DOHH2 (cell line): ENCODE results near the gene TLNRD1.

ENCODE experiments used
- EZH2phosphoT487 ChIP-seq: fragments of 200-600 bp; sonication (generic); IDR thresholded peaks from 2 replicates; pipeline ENCODE4 v1.6.1; 2017; ENCODE audit warnings: borderline replicate concordance, mild to moderate bottlenecking, antibody characterized with exemption, low read length, moderate library complexity, mixed read lengths
- TF ChIP-seq, protein P1 (sequence below): fragments of 200-600 bp; sonication (generic); IDR thresholded peaks from one replicate; pipeline ENCODE4 v1.5.1; 2014; ENCODE audit warnings: antibody characterized with exemption, mild to moderate bottlenecking, low read depth, low read length; ENCODE audit not compliant: poor library complexity, severe bottlenecking

DNA sequence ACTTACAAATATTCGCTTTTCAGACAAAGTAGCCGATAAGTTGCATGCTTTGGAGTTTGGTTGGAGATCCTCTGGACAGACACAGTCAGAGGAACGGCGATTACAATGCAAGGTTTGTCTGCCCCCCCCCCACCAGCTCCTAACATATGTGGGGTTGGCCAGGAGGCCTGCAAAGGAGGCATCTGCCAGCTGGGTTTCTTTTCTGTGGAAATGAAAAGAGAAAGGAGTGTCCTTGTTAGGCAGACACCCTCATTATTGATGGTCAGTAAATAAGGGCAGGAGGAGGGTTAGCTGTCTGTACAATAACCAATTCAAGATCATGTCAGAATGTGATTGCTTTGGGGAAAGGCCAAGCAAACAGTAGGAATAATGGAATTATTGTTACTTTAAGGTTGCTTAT lies 49.1 kb downstream of the TLNRD1 start:
- TF ChIP-seq, protein P1, sequence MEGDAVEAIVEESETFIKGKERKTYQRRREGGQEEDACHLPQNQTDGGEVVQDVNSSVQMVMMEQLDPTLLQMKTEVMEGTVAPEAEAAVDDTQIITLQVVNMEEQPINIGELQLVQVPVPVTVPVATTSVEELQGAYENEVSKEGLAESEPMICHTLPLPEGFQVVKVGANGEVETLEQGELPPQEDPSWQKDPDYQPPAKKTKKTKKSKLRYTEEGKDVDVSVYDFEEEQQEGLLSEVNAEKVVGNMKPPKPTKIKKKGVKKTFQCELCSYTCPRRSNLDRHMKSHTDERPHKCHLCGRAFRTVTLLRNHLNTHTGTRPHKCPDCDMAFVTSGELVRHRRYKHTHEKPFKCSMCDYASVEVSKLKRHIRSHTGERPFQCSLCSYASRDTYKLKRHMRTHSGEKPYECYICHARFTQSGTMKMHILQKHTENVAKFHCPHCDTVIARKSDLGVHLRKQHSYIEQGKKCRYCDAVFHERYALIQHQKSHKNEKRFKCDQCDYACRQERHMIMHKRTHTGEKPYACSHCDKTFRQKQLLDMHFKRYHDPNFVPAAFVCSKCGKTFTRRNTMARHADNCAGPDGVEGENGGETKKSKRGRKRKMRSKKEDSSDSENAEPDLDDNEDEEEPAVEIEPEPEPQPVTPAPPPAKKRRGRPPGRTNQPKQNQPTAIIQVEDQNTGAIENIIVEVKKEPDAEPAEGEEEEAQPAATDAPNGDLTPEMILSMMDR: no peak
- no peak for TF ChIP-seq EZH2phosphoT487
